ENCODE results near the gene TBCD. TPM values are rescaled to one million over a fixed set of nuclear protein-coding genes. Genes with fewer than 3 reads are reported as not detected.

TBCD gene
- total RNA-seq, 2 experiments from 2014 or later = 181 to 186 TPM

- ATAC-seq (ENCODE audit: low read depth) (no peak), DNase-seq (no peak)
- Mint-ChIP-seq H3K4me3 (no peak overlapping the region), H3K9me3 (no peaks in the 10 kb centered on the region), H3K27me3 (no peaks in the 10 kb centered on the region), H3K27ac (no peak overlapping the region), H3K4me1 (peaks cover 20% of the 10 kb centered on the region), H3K36me3 (peaks cover 3% of the 10 kb centered on the region)
- POLR2A ChIA-PET = no interaction called here
Measured at GRCh38 chr17:82914375-82914774, 162.5 kb downstream of the TBCD start.

GRCh38 chr17:82915010-82915756 lies 163.3 kb downstream of the TBCD start:
- DNase-seq (no peak), ATAC-seq (ENCODE audit: low read depth) (no peak)
- Mint-ChIP-seq H3K36me3 (peaks cover 3% of the 10 kb centered on the region), H3K27me3 (no peaks in the 10 kb centered on the region), H3K4me1 (peaks cover 14% of the 10 kb centered on the region), H3K9me3 (no peaks in the 10 kb centered on the region), H3K27ac (no peak overlapping the region), H3K4me3 (no peak overlapping the region)
- POLR2A ChIA-PET = no interaction called here

- H3K36me3 Mint-ChIP-seq = peaks cover 3% of the 10 kb centered on the region
- no peaks in the 10 kb centered on the region for H3K9me3 Mint-ChIP-seq
- POLR2A ChIA-PET = no interaction called here
- H3K4me1 Mint-ChIP-seq = peaks cover 14% of the 10 kb centered on the region
- no peak for DNase-seq
- H3K4me3 Mint-ChIP-seq = no peak overlapping the region
- ATAC-seq (ENCODE audit: low read depth) = no peak
- H3K27ac Mint-ChIP-seq = no peak overlapping the region
- H3K27me3 Mint-ChIP-seq = no peaks in the 10 kb centered on the region
Measured at GRCh38 chr17:82915757-82916027, 163.8 kb downstream of the TBCD start.

GRCh38 chr17:82917699-82918345 lies 166.0 kb downstream of the TBCD start:
- POLR2A ChIA-PET = interaction anchor here (0.9 to 1.3 kb wide), 2 partner anchors 54 to 136 kb away, joined by 3 read pairs; no protein-coding TSS in a partner anchor

GRCh38 chr17:82918508-82918907 lies 166.6 kb downstream of the TBCD start:
- DNase-seq (no peak), ATAC-seq (ENCODE audit: low read depth) (no peak)
- H3K9me3 Mint-ChIP-seq = no peaks in the 10 kb centered on the region
- peaks cover 12% of the 10 kb centered on the region for H3K4me1 Mint-ChIP-seq
- no peaks in the 10 kb centered on the region for H3K27me3 Mint-ChIP-seq
- H3K4me3 Mint-ChIP-seq = no peak overlapping the region
- POLR2A ChIA-PET = no interaction called here
- H3K27ac Mint-ChIP-seq = no peak overlapping the region
- H3K36me3 Mint-ChIP-seq = peaks cover 8% of the 10 kb centered on the region

More at GRCh38 chr17:82917699-82918345, 166.0 kb downstream of the TBCD start:
- no peak overlapping the region for H3K27ac Mint-ChIP-seq
- ATAC-seq (ENCODE audit: low read depth) (peak; percentile 76), DNase-seq (peak; percentile 64)
- H3K27me3 Mint-ChIP-seq = no peaks in the 10 kb centered on the region
- H3K9me3 Mint-ChIP-seq = no peaks in the 10 kb centered on the region
- H3K36me3 Mint-ChIP-seq = peaks cover 8% of the 10 kb centered on the region
- H3K4me1 Mint-ChIP-seq = peaks cover 12% of the 10 kb centered on the region
- no peak overlapping the region for H3K4me3 Mint-ChIP-seq

- Mint-ChIP-seq H3K4me1 (peaks cover 9% of the 10 kb centered on the region), H3K4me3 (no peak overlapping the region), H3K36me3 (peaks cover 8% of the 10 kb centered on the region), H3K27me3 (no peaks in the 10 kb centered on the region), H3K9me3 (no peaks in the 10 kb centered on the region), H3K27ac (no peak overlapping the region)
- POLR2A ChIA-PET = no interaction called here
- DNase-seq (no peak), ATAC-seq (ENCODE audit: low read depth) (no peak)
Measured at GRCh38 chr17:82920150-82920549, 168.3 kb downstream of the TBCD start.

GRCh38 chr17:82920715-82921114 lies 168.8 kb downstream of the TBCD start:
- H3K4me1 Mint-ChIP-seq = peaks cover 6% of the 10 kb centered on the region
- ATAC-seq (ENCODE audit: low read depth) = no peak

GRCh38 chr17:82921426-82921825 lies 169.6 kb downstream of the TBCD start:
- Mint-ChIP-seq H3K9me3 (no peaks in the 10 kb centered on the region), H3K4me3 (no peak overlapping the region), H3K36me3 (peaks cover 5% of the 10 kb centered on the region), H3K4me1 (peaks cover 2% of the 10 kb centered on the region), H3K27me3 (no peaks in the 10 kb centered on the region), H3K27ac (no peak overlapping the region)
- POLR2A ChIA-PET = no interaction called here
- no peak for ATAC-seq (ENCODE audit: low read depth)
- no peak for DNase-seq

More at GRCh38 chr17:82920715-82921114, 168.8 kb downstream of the TBCD start:
- POLR2A ChIA-PET = no interaction called here
- DNase-seq = no peak
- Mint-ChIP-seq H3K9me3 (no peaks in the 10 kb centered on the region), H3K27me3 (no peaks in the 10 kb centered on the region), H3K4me3 (no peak overlapping the region), H3K36me3 (peaks cover 7% of the 10 kb centered on the region), H3K27ac (no peak overlapping the region)

- H3K4me3 Mint-ChIP-seq = no peak overlapping the region
- H3K27me3 Mint-ChIP-seq = no peaks in the 10 kb centered on the region
- peaks cover 2% of the 10 kb centered on the region for H3K4me1 Mint-ChIP-seq
- H3K36me3 Mint-ChIP-seq = peaks cover 5% of the 10 kb centered on the region
- DNase-seq = no peak
- H3K9me3 Mint-ChIP-seq = no peaks in the 10 kb centered on the region
- ATAC-seq (ENCODE audit: low read depth) = no peak
- POLR2A ChIA-PET = no interaction called here
- no peak overlapping the region for H3K27ac Mint-ChIP-seq
Measured at GRCh38 chr17:82922646-82923045, 170.8 kb downstream of the TBCD start.

GRCh38 chr17:82923366-82924113 lies 171.7 kb downstream of the TBCD start:
- Mint-ChIP-seq H3K4me1 (no peaks in the 10 kb centered on the region), H3K4me3 (no peak overlapping the region), H3K36me3 (peaks cover 6% of the 10 kb centered on the region), H3K27me3 (no peaks in the 10 kb centered on the region), H3K27ac (no peak overlapping the region), H3K9me3 (no peaks in the 10 kb centered on the region)
- DNase-seq (no peak), ATAC-seq (ENCODE audit: low read depth) (no peak)
- POLR2A ChIA-PET = no interaction called here

GRCh38 chr17:82924214-82924613 lies 172.3 kb downstream of the TBCD start:
- no peak for ATAC-seq (ENCODE audit: low read depth)
- H3K27ac Mint-ChIP-seq = no peak overlapping the region
- peaks cover 12% of the 10 kb centered on the region for H3K36me3 Mint-ChIP-seq
- POLR2A ChIA-PET = no interaction called here
- no peaks in the 10 kb centered on the region for H3K4me1 Mint-ChIP-seq
- no peaks in the 10 kb centered on the region for H3K9me3 Mint-ChIP-seq
- H3K4me3 Mint-ChIP-seq = no peak overlapping the region
- no peak for DNase-seq
- H3K27me3 Mint-ChIP-seq = no peaks in the 10 kb centered on the region

GRCh38 chr17:82924812-82925211 lies 172.9 kb downstream of the TBCD start:
- no peaks in the 10 kb centered on the region for H3K4me1 Mint-ChIP-seq
- DNase-seq = no peak
- no peaks in the 10 kb centered on the region for H3K9me3 Mint-ChIP-seq
- ATAC-seq (ENCODE audit: low read depth) = no peak
- H3K27ac Mint-ChIP-seq = no peak overlapping the region
- no peaks in the 10 kb centered on the region for H3K27me3 Mint-ChIP-seq
- peaks cover 12% of the 10 kb centered on the region for H3K36me3 Mint-ChIP-seq
- H3K4me3 Mint-ChIP-seq = no peak overlapping the region
- POLR2A ChIA-PET = interaction anchor here (0.5 kb wide), 1 partner anchor 452 kb away, joined by 4 read pairs; no protein-coding TSS in a partner anchor

- no peaks in the 10 kb centered on the region for H3K4me1 Mint-ChIP-seq
- H3K36me3 Mint-ChIP-seq = peaks cover 12% of the 10 kb centered on the region
- H3K27me3 Mint-ChIP-seq = no peaks in the 10 kb centered on the region
- DNase-seq (no peak), ATAC-seq (ENCODE audit: low read depth) (no peak)
- no peak overlapping the region for H3K4me3 Mint-ChIP-seq
- no peak overlapping the region for H3K27ac Mint-ChIP-seq
- no peaks in the 10 kb centered on the region for H3K9me3 Mint-ChIP-seq
- POLR2A ChIA-PET = interaction anchor here (0.5 kb wide), 1 partner anchor 453 kb away, joined by 4 read pairs; no protein-coding TSS in a partner anchor
Measured at GRCh38 chr17:82925336-82925735, 173.5 kb downstream of the TBCD start.

- H3K4me1 Mint-ChIP-seq = no peaks in the 10 kb centered on the region
- no peak for DNase-seq
- H3K4me3 Mint-ChIP-seq = no peak overlapping the region
- no peaks in the 10 kb centered on the region for H3K27me3 Mint-ChIP-seq
- no peak overlapping the region for H3K27ac Mint-ChIP-seq
- peaks cover 12% of the 10 kb centered on the region for H3K36me3 Mint-ChIP-seq
- POLR2A ChIA-PET = no interaction called here
- no peak for ATAC-seq (ENCODE audit: low read depth)
- H3K9me3 Mint-ChIP-seq = no peaks in the 10 kb centered on the region
Measured at GRCh38 chr17:82926081-82926480, 174.2 kb downstream of the TBCD start.
